SK-N-SH (cell line): ENCODE measurements around the gene C1QL4. TPM values are rescaled to one million over a fixed set of nuclear protein-coding genes. Genes with fewer than 3 reads are reported as not detected.

Experiments
- CTCF ChIA-PET: fragments of 300-600, 350-600 bp; formaldehyde crosslinking; extraction: SDS; loops from one replicate; lab custom pipeline; 2021; lab: Yijun Ruan, JAX
- POLR2A ChIA-PET: fragments of 350-600 bp; sonication (Branson Sonifier 250); formaldehyde crosslinking; extraction: SDS; loops from one replicate; lab custom pipeline; 2020; ENCODE audit warnings: antibody characterized with exemption, inconsistent platforms; lab: Yijun Ruan, JAX
- DNase-seq: peaks from one replicate; pipeline ENCODE4 v3.0.0; 2012
- H2AFZ ChIP-seq: fragments of 200-600 bp; sonication (generic); 2 replicates; pipeline ENCODE4 v1.8.1; 2016; ENCODE audit warnings: antibody characterized with exemption, mild to moderate bottlenecking, low read depth
- H3F3A ChIP-seq: fragments of 200-600 bp; sonication (generic); replicated peaks from 2 replicates; pipeline ENCODE3; 2016; ENCODE audit warnings: antibody characterized with exemption, mild to moderate bottlenecking; ENCODE audit not compliant: insufficient read depth
- H3K27ac ChIP-seq, 2 experiments: fragments of 200-500 bp in 1 of 2; fragments of 200-600 bp in 1 of 2; sonication (Bioruptor generic) in 1 of 2; sonication (generic), shearing (Covaris generic) in 1 of 2; 2 replicates each; pipeline versions ENCODE4 v1.5.1 to v1.6.1; 2014 to 2016; ENCODE audit warnings: low read depth in 2 of 2, inconsistent platforms in 1 of 2, low read length in 1 of 2, mild to moderate bottlenecking in 1 of 2, mixed read lengths in 1 of 2
- H3K27me3 ChIP-seq: fragments of 200-600 bp; sonication (generic), shearing (Covaris generic); 2 replicates; pipeline ENCODE4 v1.6.1; 2016; ENCODE audit warnings: mixed run types; ENCODE audit not compliant: insufficient read depth
- H3K36me3 ChIP-seq, 2 experiments: fragments of 200-500 bp in 1 of 2; fragments of 200-600 bp in 1 of 2; sonication (Bioruptor generic) in 1 of 2; sonication (generic) in 1 of 2; replicated peaks in 1 of 2; 2 replicates each; pipeline versions ENCODE3 to v1.5.1; 2014 to 2016; ENCODE audit warnings: low read length in 1 of 2, mild to moderate bottlenecking in 1 of 2; ENCODE audit not compliant: insufficient read depth in 2 of 2, control insufficient read depth in 1 of 2
- H3K4me1 ChIP-seq, 2 experiments: fragments of 200-500 bp in 1 of 2; fragments of 200-600 bp in 1 of 2; sonication (Bioruptor generic) in 1 of 2; sonication (generic), shearing (Covaris generic) in 1 of 2; 2 replicates each; pipeline versions ENCODE4 v1.5.1 to v1.6.1; 2014 to 2016; ENCODE audit warnings: low read depth in 1 of 2, low read length in 1 of 2, mixed run types in 1 of 2; ENCODE audit not compliant: insufficient read depth in 2 of 2, control insufficient read depth in 1 of 2
- H3K4me2 ChIP-seq: fragments of 200-600 bp; sonication (generic), shearing (Covaris generic); 2 replicates; pipeline ENCODE4 v1.6.1; 2017; ENCODE audit warnings: mixed run types
- H3K4me3 ChIP-seq, 2 experiments: fragments of 200-500 bp in 1 of 2; fragments of 200-600 bp in 1 of 2; sonication (Bioruptor generic) in 1 of 2; sonication (generic), shearing (Covaris generic) in 1 of 2; 2 replicates each; pipeline versions ENCODE4 v1.5.1 to v1.8.1; 2014 to 2016; ENCODE audit warnings: low read depth in 2 of 2, inconsistent platforms in 1 of 2, low read length in 1 of 2, mild to moderate bottlenecking in 1 of 2, mixed read lengths in 1 of 2, moderate library complexity in 1 of 2
- H3K79me2 ChIP-seq: fragments of 200-600 bp; sonication (generic); 2 replicates; pipeline ENCODE4 v1.8.1; 2017; ENCODE audit warnings: mild to moderate bottlenecking; ENCODE audit not compliant: insufficient read depth
- H3K9ac ChIP-seq: fragments of 200-600 bp; sonication (generic); 2 replicates; pipeline ENCODE4 v1.6.1; 2017; ENCODE audit warnings: mixed run types
- H3K9me2 ChIP-seq: fragments of 200-600 bp; sonication (generic); 2 replicates; pipeline ENCODE4 v1.6.1; 2017; ENCODE audit warnings: mixed run types
- H3K9me3 ChIP-seq: fragments of 200-600 bp; sonication (generic); 2 replicates; pipeline ENCODE4 v1.6.1; 2017; ENCODE audit warnings: mixed run types, mild to moderate bottlenecking, moderate library complexity
- H4K20me1 ChIP-seq: fragments of 200-600 bp; sonication (generic); 2 replicates; pipeline ENCODE4 v1.6.1; 2017; ENCODE audit warnings: mild to moderate bottlenecking, mixed run types; ENCODE audit not compliant: insufficient read depth
- CHD2 ChIP-seq: fragments of 150-350 bp; IDR thresholded peaks from 2 replicates; pipeline ENCODE4 v1.6.1; 2018; ENCODE audit warnings: low read length; ENCODE audit not compliant: partially characterized antibody
- ELF1 ChIP-seq: IDR thresholded peaks from 2 replicates; pipeline ENCODE4 v1.4.0; 2012
- FOXJ3 ChIP-seq: sonication (generic); formaldehyde crosslinking; IDR thresholded peaks from 2 replicates; pipeline ENCODE4 v1.5.1; 2020; ENCODE audit warnings: mild to moderate bottlenecking, missing genetic modification reagents
- GATA2 ChIP-seq: sonication (generic); formaldehyde crosslinking; IDR thresholded peaks from 2 replicates; pipeline ENCODE4 v1.5.0; 2020; ENCODE audit warnings: mild to moderate bottlenecking, missing genetic modification reagents
- MXI1 ChIP-seq: IDR thresholded peaks from 2 replicates; pipeline ENCODE4 v1.6.1; 2012; ENCODE audit warnings: mild to moderate bottlenecking, low read depth, low read length, improper control_type of control experiment
- NFIC ChIP-seq: IDR thresholded peaks from 2 replicates; pipeline ENCODE4 v1.4.0; 2012; ENCODE audit warnings: borderline replicate concordance
- POLR2AphosphoS5 ChIP-seq: IDR thresholded peaks from 2 replicates; pipeline ENCODE4 v1.6.1; 2012; ENCODE audit warnings: low read depth, low read length
- RXRA ChIP-seq: IDR thresholded peaks from 2 replicates; pipeline ENCODE4 v1.4.0; 2012; ENCODE audit warnings: low read depth, mild to moderate bottlenecking, borderline replicate concordance
- SMC3 ChIP-seq: IDR thresholded peaks from 2 replicates; pipeline ENCODE4 v1.6.1; 2012; ENCODE audit warnings: low read depth, low read length, improper control_type of control experiment
- TCF12 ChIP-seq: IDR thresholded peaks from 2 replicates; pipeline ENCODE4 v1.4.0; 2012
- TEAD4 ChIP-seq: IDR thresholded peaks from 2 replicates; pipeline ENCODE4 v1.4.0; 2012; ENCODE audit warnings: mild to moderate bottlenecking, borderline replicate concordance; ENCODE audit not compliant: insufficient read depth
- WGBS: methylation state at CpG from one replicate; pipeline ENCODE4 v1.1.6; 2017; ENCODE audit warnings: low lambda C conversion rate; 5-methylcytosine and 5-hydroxymethylcytosine counted together
- polyA plus RNA-seq, 3 experiments: library from polyadenylated mRNA; depleted of rRNA; stranded (reverse); fragments of >200 nt; gene quantifications; 2 replicates each; pipeline ENCODE4 v1.2.3, GENCODE V29; 2012
- TF ChIP-seq, protein P1 (sequence below): fragments of 150-350 bp; IDR thresholded peaks from 2 replicates; pipeline ENCODE4 v1.6.1; 2017; ENCODE audit warnings: antibody characterized with exemption, low read length, low read depth, borderline replicate concordance
- TF ChIP-seq, protein P2 (sequence below): fragments of 200-600 bp; sonication (generic); IDR thresholded peaks from 2 replicates; pipeline ENCODE4 v1.6.1; 2017; ENCODE audit warnings: antibody characterized with exemption, mild to moderate bottlenecking, moderate library complexity
- TF ChIP-seq, protein P3 (sequence below): IDR thresholded peaks from 2 replicates; pipeline ENCODE4; 2012
- TF ChIP-seq, protein P4 (sequence below): IDR thresholded peaks from 2 replicates; pipeline ENCODE4 v1.4.0; 2012; ENCODE audit warnings: low read depth, borderline replicate concordance
- TF ChIP-seq, protein P5 (sequence below): IDR thresholded peaks from 2 replicates; pipeline ENCODE4 v1.4.0; 2012; ENCODE audit warnings: low read depth
- TF ChIP-seq, protein P6 (sequence below): fragments of 150-350 bp; IDR thresholded peaks from 2 replicates; pipeline ENCODE4 v1.6.1; 2016; ENCODE audit warnings: mild to moderate bottlenecking, low read depth, low read length

Gene C1QL4
- polyA plus RNA-seq, 1 of the 3 experiments (the other 2 are of a cell fraction), result 14.6 TPM

DNA sequence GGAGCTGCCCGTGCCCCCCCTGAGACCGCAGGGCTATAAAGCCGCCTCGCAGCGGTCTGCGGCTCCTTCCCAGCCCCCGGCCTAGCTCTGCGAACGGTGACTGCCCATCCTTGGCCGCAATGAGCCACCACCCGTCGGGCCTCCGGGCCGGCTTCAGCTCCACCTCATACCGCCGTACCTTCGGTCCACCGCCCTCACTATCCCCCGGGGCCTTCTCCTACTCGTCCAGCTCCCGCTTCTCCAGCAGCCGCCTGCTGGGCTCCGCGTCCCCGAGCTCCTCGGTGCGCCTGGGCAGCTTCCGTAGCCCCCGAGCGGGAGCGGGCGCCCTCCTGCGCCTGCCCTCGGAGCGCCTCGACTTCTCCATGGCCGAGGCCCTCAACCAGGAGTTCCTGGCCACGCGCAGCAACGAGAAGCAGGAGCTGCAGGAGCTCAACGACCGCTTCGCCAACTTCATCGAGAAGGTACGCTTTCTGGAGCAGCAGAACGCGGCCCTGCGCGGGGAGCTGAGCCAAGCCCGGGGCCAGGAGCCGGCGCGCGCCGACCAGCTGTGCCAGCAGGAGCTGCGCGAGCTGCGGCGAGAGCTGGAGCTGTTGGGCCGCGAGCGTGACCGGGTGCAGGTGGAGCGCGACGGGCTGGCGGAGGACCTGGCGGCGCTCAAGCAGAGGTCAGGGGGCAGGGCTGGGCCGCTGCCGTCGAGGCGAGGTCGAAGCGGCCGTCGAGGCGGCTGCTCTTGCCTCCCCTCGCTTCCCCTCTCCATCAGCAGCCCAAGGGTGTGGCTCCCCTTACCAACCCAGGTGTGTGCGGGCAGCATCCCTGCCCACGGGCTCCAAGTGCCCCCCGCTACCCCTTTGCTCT, 41.7 kb downstream of the C1QL4 start, which contains the start of gene PRPH:
Gene PRPH, plus strand, starts transcription at position 66 of the 855 bp plus-strand sequence. Its CDS starts 54 bp downstream, at position 120.
- Histone ChIP-seq H3K4me1 (peaks cover 7 to 29% of the 10 kb centered on the region in 2 experiments; a peak in 3 of 4 replicates), H3K79me2 (no peaks in the 10 kb centered on the region), H3K9me2 (no peaks in the 10 kb centered on the region)
- TF ChIP-seq FOXJ3 (CRISPR knock-in tag) (no peak), TEAD4 (no peak), NFIC (no peak), SMC3 (no peak), MXI1 (no peak)
- TF ChIP-seq, protein P1, sequence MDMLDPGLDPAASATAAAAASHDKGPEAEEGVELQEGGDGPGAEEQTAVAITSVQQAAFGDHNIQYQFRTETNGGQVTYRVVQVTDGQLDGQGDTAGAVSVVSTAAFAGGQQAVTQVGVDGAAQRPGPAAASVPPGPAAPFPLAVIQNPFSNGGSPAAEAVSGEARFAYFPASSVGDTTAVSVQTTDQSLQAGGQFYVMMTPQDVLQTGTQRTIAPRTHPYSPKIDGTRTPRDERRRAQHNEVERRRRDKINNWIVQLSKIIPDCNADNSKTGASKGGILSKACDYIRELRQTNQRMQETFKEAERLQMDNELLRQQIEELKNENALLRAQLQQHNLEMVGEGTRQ, result no peak
- TF ChIP-seq, protein P2, sequence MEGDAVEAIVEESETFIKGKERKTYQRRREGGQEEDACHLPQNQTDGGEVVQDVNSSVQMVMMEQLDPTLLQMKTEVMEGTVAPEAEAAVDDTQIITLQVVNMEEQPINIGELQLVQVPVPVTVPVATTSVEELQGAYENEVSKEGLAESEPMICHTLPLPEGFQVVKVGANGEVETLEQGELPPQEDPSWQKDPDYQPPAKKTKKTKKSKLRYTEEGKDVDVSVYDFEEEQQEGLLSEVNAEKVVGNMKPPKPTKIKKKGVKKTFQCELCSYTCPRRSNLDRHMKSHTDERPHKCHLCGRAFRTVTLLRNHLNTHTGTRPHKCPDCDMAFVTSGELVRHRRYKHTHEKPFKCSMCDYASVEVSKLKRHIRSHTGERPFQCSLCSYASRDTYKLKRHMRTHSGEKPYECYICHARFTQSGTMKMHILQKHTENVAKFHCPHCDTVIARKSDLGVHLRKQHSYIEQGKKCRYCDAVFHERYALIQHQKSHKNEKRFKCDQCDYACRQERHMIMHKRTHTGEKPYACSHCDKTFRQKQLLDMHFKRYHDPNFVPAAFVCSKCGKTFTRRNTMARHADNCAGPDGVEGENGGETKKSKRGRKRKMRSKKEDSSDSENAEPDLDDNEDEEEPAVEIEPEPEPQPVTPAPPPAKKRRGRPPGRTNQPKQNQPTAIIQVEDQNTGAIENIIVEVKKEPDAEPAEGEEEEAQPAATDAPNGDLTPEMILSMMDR, result no peak
- TF ChIP-seq, protein P3, sequence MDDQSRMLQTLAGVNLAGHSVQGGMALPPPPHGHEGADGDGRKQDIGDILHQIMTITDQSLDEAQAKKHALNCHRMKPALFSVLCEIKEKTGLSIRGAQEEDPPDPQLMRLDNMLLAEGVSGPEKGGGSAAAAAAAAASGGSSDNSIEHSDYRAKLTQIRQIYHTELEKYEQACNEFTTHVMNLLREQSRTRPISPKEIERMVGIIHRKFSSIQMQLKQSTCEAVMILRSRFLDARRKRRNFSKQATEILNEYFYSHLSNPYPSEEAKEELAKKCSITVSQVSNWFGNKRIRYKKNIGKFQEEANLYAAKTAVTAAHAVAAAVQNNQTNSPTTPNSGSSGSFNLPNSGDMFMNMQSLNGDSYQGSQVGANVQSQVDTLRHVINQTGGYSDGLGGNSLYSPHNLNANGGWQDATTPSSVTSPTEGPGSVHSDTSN, result no peak
- TF ChIP-seq, all 33 proteins: peak for 0
- Histone ChIP-seq H3K4me2 (no peak within 1 kb of the TSS), H3F3A (no peaks in the 10 kb centered on the region), H3K9ac (no peak within 1 kb of the TSS), H3K36me3 (no peaks in the 10 kb centered on the region), H2AFZ (no peak within 1 kb of the TSS), H3K27ac (peak within 1 kb of the TSS in 1 of 2 experiments; percentile 71; a peak in 1 of 4 replicates), H3K27me3 (no peaks in the 10 kb centered on the region), H3K4me3 (peak within 1 kb of the TSS in 1 of 2 experiments; percentile 4; a peak in 1 of 4 replicates), H4K20me1 (no peaks in the 10 kb centered on the region), H3K9me3 (no peaks in the 10 kb centered on the region)
- DNase-seq, result peak; percentile 40
- WGBS, result 93% methylated on average over 75 of the region's 82 CpGs
- ChIA-PET POLR2A (interaction anchor here (1.1 to 3.6 kb wide), 3 partner anchors 9 to 164 kb away, joined by 3 to 34 read pairs (median 7); partner anchors contain the start of genes TROAP and TUBA1B), CTCF (interaction anchor here (1.5 to 29.6 kb wide), 6 partner anchors 8 to 219 kb away, joined by 5 to 658 read pairs (median 12); partner anchors contain the start of genes C1QL4 and DNAJC22)

DNA sequence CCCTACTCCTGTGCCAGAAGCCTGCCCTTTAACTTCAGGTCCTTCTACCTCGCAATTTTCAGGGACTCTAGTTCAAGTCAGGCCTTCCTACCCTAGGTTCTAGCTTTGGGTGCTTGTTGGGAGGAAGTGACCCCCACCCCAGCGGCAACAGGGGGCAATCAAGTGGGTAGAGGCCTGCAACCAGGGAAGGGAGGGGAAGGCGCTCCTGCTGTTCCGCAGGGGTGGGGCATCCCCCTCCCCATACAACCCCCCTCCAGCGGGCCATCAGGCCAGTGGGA, 42.2 kb downstream of the C1QL4 start:
- WGBS, result 91% methylated on average over 3 of the region's 5 CpGs
- Histone ChIP-seq H4K20me1 (no peaks in the 10 kb centered on the region), H3K27me3 (no peaks in the 10 kb centered on the region), H3K27ac (peak overlapping the region in 1 of 2 experiments; percentile 71; a peak in 1 of 4 replicates), H3K36me3 (no peaks in the 10 kb centered on the region), H2AFZ (no peak overlapping the region), H3K4me2 (no peak overlapping the region), H3F3A (no peaks in the 10 kb centered on the region), H3K4me1 (peaks cover 7 to 29% of the 10 kb centered on the region in 2 experiments; a peak in 3 of 4 replicates), H3K9ac (no peak overlapping the region), H3K9me2 (no peaks in the 10 kb centered on the region), H3K9me3 (no peaks in the 10 kb centered on the region)
- peak; percentile 23 for DNase-seq
- CTCF ChIA-PET, result interaction anchor here (0.7 to 29.6 kb wide), 7 partner anchors 9 to 219 kb away, joined by 3 to 658 read pairs (median 11); partner anchors contain the start of genes C1QL4 and DNAJC22
- TF ChIP-seq CHD2 (no peak), RXRA (no peak), TCF12 (no peak), GATA2 (CRISPR knock-in tag) (no peak), POLR2AphosphoS5 (no peak), ELF1 (no peak), TEAD4 (no peak), NFIC (no peak)
- TF ChIP-seq, protein P4, sequence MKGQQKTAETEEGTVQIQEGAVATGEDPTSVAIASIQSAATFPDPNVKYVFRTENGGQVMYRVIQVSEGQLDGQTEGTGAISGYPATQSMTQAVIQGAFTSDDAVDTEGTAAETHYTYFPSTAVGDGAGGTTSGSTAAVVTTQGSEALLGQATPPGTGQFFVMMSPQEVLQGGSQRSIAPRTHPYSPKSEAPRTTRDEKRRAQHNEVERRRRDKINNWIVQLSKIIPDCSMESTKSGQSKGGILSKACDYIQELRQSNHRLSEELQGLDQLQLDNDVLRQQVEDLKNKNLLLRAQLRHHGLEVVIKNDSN, result no peak
- TF ChIP-seq, protein P5, sequence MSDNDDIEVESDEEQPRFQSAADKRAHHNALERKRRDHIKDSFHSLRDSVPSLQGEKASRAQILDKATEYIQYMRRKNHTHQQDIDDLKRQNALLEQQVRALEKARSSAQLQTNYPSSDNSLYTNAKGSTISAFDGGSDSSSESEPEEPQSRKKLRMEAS, result no peak
- TF ChIP-seq, protein P6, sequence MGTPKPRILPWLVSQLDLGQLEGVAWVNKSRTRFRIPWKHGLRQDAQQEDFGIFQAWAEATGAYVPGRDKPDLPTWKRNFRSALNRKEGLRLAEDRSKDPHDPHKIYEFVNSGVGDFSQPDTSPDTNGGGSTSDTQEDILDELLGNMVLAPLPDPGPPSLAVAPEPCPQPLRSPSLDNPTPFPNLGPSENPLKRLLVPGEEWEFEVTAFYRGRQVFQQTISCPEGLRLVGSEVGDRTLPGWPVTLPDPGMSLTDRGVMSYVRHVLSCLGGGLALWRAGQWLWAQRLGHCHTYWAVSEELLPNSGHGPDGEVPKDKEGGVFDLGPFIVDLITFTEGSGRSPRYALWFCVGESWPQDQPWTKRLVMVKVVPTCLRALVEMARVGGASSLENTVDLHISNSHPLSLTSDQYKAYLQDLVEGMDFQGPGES, result no peak
- TF ChIP-seq, all 33 proteins: peak for 0
- Histone ChIP-seq H3K79me2 (no peaks in the 10 kb centered on the region), H3K4me3 (no peak overlapping the region)
- POLR2A ChIA-PET, result interaction anchor here (1.1 to 3.6 kb wide), 4 partner anchors 9 to 164 kb away, joined by 3 to 34 read pairs (median 8); partner anchors contain the start of genes TROAP and TUBA1B
